Right renal cortex interstitium (tissue), 3 donors: ENCODE results near the gene ZNF582. TPM values are rescaled to one million over a fixed set of nuclear protein-coding genes. Genes with fewer than 3 reads are reported as not detected.
"Not testable (repeated sequence)": the region's sequence is repeated elsewhere in the genome, so short reads cannot be mapped to it uniquely, and the experiment has no call there.

Experiments used
- DNase-seq, 3 donors: peaks; one replicate each; pipeline ENCODE4 v3.0.0-alpha.2; 2013; ENCODE audit warnings: low read depth in 3 of 3, low spot score in 2 of 3
- polyA plus RNA-seq, 3 donors: library from polyadenylated mRNA; unstranded; fragments of 120-200 nt; gene quantifications; one replicate each; pipeline ENCODE4 v1.2.1, GENCODE V29; 2013; ENCODE audit not compliant: insufficient read length in 3 of 3

The ZNF582 gene
- polyA plus RNA-seq, 3 donors, result 9.0 to 11.5 (median 9.3) TPM

DNA sequence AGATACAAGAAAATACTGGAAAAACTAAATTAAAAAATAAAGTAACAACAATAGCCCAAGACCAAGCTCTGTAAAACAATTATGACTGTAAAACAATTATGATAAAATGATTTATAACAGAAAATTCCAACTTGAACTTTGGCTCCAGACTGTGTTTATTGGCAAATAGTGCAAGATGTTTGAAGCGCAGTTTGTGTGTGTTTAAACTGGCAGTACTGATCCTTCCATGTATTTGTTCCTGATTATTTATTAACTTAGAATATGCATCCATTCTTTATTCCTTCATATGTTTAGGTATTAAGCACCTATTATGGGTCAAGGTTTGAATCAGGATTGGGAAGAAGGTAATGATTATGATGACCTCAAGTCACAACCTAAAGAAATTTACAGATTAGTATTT is 37.8 kb downstream of the ZNF582 start:
- DNase-seq, result no peak

DNA sequence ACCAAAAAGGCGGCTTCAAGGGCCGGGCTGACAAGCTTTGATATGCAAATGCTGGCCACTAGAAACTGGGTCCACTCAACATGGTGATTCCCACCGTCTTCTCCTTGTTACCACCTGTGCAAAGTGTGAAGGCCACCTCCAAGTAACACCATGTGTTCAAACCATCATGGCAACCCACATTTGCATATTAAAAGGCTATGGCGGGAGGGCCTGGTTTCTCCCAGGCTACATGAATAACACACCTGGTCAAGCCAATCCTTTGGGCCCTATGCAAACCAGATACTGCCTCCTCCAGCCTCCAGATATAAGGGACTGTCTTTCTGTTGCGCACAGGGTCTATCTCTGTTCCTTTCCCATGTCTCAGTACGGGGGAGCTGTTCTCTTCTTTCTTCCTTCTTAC is 42.1 kb downstream of the ZNF582 start:
- no peak for DNase-seq

DNA sequence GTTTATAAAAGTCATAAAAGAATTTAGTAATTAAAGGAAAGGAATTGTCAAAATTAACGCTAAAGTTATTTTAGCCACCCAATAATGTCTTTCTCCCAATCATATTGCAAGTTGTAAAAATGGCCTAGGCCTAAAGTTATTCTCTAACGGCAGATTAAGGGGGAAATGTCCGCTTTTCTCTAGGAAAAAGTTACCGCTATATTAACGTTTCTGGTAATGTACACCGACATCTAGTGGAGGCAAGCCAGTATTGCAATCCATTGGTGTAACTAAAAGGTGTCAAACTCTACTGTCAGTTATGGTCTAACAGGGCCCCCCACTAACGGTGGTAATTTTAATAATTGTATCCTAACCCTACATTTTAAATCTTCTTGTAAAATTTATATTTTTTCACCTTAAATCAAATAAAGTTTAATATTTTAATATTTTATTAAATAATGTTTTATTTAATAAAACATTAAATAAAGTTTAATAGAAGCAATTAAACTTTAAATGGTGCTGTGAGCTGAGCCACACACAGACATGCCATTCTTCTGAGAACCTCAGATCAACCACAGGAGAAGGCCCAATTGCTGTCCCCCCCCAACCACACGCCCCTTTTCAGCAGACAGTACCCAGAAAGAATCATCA is 42.8 kb downstream of the ZNF582 start:
- DNase-seq, result no peak

DNA sequence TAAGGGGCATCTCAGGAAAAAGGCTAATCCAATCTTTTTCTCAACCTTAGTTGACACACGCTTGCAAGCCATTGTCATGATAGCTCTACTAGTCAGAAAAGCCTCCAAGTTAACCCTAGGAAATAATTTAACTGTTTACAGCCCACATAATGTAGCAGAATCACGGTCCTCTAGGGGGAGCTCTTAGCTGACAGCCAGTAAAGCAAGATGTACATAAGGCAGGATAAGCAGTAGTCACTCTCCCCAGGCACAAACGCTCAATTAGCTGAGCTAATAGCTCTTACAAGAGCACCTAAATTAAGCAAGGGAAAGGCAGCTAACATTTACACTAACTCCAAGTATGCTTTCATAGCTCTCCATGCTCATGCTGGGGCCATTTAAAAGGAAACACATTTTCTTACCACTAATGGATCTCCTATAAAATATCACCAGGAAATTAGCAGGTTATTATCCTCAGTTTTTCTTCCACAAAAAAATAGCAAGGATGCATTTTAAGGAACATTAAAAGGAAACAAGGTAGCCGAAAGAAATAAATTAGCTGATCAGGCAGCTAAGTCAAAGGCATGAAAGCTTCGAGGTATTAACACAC is 45.0 kb downstream of the ZNF582 start:
- no peak for DNase-seq

DNA sequence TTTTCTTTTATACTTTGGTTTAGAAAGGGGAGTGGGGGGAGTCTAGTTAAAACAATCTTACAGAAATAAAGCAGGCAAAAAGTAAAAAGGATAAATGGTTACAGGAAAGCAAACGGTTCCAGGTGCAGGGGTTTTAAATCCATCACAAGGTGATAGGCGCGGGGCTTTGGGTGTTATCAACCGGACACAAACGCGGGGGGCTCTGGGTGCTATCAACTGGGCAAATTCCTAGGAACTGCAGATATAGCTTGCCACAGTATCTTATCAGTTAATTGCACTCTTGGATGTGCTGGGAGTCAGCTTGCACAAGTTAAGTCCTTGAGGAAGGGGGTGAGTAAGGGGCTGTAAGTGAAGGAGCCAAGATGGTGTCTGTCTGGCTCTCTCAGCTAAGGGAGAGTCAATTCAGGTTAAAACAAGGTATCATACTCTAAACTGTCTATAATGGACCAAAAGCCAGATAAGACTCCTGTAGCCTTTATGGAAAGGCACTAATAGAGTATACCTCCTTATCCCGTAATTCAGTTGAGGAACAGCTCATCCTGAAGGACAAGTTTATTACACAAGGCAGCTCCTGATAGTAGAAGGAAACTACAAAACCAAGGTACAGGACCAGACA is 46.1 kb downstream of the ZNF582 start:
- no peak for DNase-seq

DNA sequence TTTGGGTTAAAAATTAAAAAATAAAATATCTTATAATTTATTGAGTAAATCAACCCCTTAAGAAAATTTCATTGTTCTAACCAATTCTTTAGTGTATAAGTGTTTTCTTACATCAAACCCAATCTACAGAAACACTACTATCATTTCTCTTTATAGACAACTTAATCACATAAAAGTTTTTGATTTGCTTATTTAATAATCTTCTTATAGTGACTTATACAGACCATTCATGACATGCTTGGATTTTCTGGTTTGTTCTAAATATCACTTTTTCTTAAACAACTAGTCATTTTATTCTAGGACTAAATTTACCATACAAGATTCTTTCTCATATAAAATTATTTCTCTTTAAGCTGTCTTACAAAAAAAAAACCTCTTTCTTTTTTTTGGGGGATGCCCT is 51.4 kb downstream of the ZNF582 start:
- DNase-seq, result no peak

DNA sequence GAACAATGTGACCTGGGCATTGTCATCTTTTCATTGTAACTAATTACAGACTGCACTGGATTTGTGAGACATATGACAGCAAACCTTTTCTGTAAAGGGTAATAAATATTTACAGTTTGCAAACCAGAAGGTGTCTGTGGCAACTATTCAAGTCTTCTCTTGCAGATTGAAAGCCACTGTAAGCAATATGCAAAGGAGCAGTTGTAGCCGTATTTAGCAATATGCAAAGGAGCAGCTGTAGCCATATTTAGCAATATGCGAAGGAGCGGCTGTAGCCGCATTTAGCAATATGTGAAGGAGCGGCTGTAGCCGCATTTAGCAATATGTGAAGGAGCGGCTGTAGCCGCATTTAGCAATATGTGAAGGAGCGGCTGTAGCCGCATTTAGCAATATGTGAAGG is 54.3 kb downstream of the ZNF582 start:
- not testable (repeated sequence) for DNase-seq

DNA sequence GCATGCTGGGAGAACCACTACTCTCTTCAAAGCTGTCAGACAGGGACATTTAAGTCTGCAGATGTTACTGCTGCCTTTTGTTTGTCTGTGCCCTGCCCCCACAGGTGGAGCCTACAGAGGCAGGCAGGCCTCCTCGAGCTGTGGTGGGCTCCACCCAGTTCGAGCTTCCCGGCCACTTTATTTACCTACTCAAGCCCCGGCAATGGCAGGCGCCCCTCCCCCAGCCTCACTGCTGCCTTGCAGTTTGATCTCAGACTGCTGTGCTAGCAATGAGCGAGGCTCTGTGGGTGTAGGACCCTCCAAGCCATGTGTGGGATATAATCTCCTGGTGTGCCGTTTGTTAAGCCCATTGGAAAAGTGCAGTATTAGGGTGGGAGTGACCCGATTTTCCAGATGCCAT is 56.3 kb downstream of the ZNF582 start:
- DNase-seq, result not testable (repeated sequence)

DNA sequence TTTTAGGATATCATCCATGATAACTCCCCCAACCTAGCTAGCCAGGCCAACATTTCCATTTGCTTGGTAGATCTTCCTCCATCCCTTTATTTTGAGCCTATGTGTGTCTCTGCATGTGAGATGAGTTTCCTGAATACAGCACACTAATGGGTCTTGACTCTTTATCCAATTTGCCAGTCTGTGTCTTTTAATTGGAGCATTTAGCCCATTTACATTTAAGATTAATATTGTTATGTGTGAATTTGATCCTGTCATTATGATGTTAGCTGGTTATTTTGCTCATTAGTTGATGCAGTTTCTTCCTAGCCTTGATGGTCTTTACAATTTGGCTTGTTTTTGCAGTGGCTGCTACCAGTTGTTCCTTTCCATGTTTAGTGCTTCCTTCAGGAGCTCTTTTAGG is 58.0 kb downstream of the ZNF582 start:
- not testable (repeated sequence) for DNase-seq

DNA sequence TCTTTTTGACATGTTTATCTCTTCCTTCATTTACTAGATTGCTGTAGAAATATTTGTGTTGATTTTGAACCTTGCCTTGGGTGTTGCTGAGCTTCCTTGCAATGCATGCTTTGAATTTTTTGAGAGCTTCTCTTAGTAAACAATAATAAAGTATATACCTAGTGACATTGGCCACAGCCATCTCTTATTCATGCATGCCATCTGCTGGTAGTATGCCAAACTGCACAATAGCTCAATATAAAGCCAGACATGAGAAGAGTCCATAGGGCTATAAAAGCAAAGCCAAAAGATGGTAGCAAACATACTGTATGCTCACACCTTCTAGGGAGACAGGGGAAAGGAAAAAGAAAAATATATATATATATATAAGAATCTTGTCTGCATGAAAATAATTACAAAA is 59.8 kb downstream of the ZNF582 start:
- no peak for DNase-seq

Other genes with a start within 250 kb of the ZNF582 start
- not detected for gene GALP, start 217.5 kb downstream of the ZNF582 start, polyA plus RNA-seq
- not detected for gene ZSCAN5B, start 195.8 kb downstream of the ZNF582 start, polyA plus RNA-seq
- not detected for gene ZSCAN5C, start 191.3 kb downstream of the ZNF582 start, polyA plus RNA-seq
- 1 to 10 TPM; 1.4 to 2.7 (median 1.9) TPM for gene EDDM13, start 120.8 kb downstream of the ZNF582 start, polyA plus RNA-seq
- gene ZSCAN5A, start 78.7 kb downstream of the ZNF582 start, polyA plus RNA-seq, result 10 to 100 TPM; 10.2 to 14.1 (median 12.0) TPM
- 1 to 10 TPM; 9.0 to 9.5 (median 9.3) TPM for gene ZNF583, start 10.8 kb upstream of the ZNF582 start, polyA plus RNA-seq
- gene ZNF667, start 83.8 kb upstream of the ZNF582 start, polyA plus RNA-seq, result 10 to 100 TPM; 14.9 to 19.6 (median 17.3) TPM
- 10 to 100 TPM; 13.1 to 18.3 (median 17.5) TPM for gene ZNF471, start 114.3 kb upstream of the ZNF582 start, polyA plus RNA-seq
- gene ZFP28, start 145.4 kb upstream of the ZNF582 start, polyA plus RNA-seq, result 10 to 100 TPM; 12.8 to 14.5 (median 14.5) TPM
- gene ZNF470, start 173.9 kb upstream of the ZNF582 start, polyA plus RNA-seq, result 10 to 100 TPM in 1 of 3 donors, 1 to 10 TPM in 2; 8.5 to 10.9 (median 9.5) TPM
- 1 to 10 TPM; 8.4 to 9.2 (median 8.5) TPM for gene ZNF71, start 201.8 kb upstream of the ZNF582 start, polyA plus RNA-seq
- gene SMIM17, start 249.6 kb upstream of the ZNF582 start, polyA plus RNA-seq, result 1 to 10 TPM; 1.2 to 1.4 (median 1.3) TPM